T-helper 1 cell treated with Interleukin-12 subunit alpha and Interleukin-12 subunit beta and Interleukin-4 antibody, amounts not matched to agents 30 μg/mL and 1 μg/mL, for 36 hours (primary cell): ENCODE measurements around the gene TSPAN11.

Experiments used
- H3K27ac Mint-ChIP-seq: one replicate; pipeline ENCODE4 v1.8.0; 2021; ENCODE audit warnings: mild to moderate bottlenecking, mixed read lengths
- H3K27me3 Mint-ChIP-seq: one replicate; pipeline ENCODE4 v1.8.0; 2021; ENCODE audit warnings: low read depth, mixed read lengths
- H3K36me3 Mint-ChIP-seq: one replicate; pipeline ENCODE4 v1.8.0; 2021; ENCODE audit warnings: low read depth, mixed read lengths
- H3K4me1 Mint-ChIP-seq: one replicate; pipeline ENCODE4 v1.8.0; 2021; ENCODE audit warnings: low read depth, mixed read lengths
- H3K4me3 Mint-ChIP-seq: one replicate; pipeline ENCODE4 v1.8.0; 2021; ENCODE audit warnings: mild to moderate bottlenecking, moderate library complexity, mixed read lengths
- H3K9me3 Mint-ChIP-seq: one replicate; pipeline ENCODE4 v1.8.0; 2021; ENCODE audit warnings: mixed read lengths

TSPAN11 gene

GRCh38 chr12:30902001-30902400, 24.5 kb upstream of the TSPAN11 start:
- H3K4me3 Mint-ChIP-seq, result no peak overlapping the region
- H3K27me3 Mint-ChIP-seq, result peaks cover 4% of the 10 kb centered on the region
- H3K36me3 Mint-ChIP-seq, result no peaks in the 10 kb centered on the region
- no peak overlapping the region for H3K27ac Mint-ChIP-seq
- H3K4me1 Mint-ChIP-seq, result no peaks in the 10 kb centered on the region
- no peaks in the 10 kb centered on the region for H3K9me3 Mint-ChIP-seq

- Mint-ChIP-seq H3K4me1 (no peaks in the 10 kb centered on the region), H3K27me3 (peaks cover 4% of the 10 kb centered on the region), H3K36me3 (no peaks in the 10 kb centered on the region), H3K4me3 (no peak overlapping the region), H3K9me3 (no peaks in the 10 kb centered on the region), H3K27ac (no peak overlapping the region)
These were observed 24.0 kb upstream of the TSPAN11 start for GRCh38 chr12:30902596-30902995.

- no peak overlapping the region for H3K27ac Mint-ChIP-seq
- H3K36me3 Mint-ChIP-seq, result no peaks in the 10 kb centered on the region
- no peaks in the 10 kb centered on the region for H3K4me1 Mint-ChIP-seq
- no peak overlapping the region for H3K4me3 Mint-ChIP-seq
- no peaks in the 10 kb centered on the region for H3K9me3 Mint-ChIP-seq
- H3K27me3 Mint-ChIP-seq, result peaks cover 2% of the 10 kb centered on the region
These were observed 21.0 kb upstream of the TSPAN11 start for GRCh38 chr12:30905463-30906009.

- Mint-ChIP-seq H3K4me3 (no peak overlapping the region), H3K9me3 (no peaks in the 10 kb centered on the region), H3K4me1 (no peaks in the 10 kb centered on the region), H3K27ac (no peak overlapping the region), H3K36me3 (no peaks in the 10 kb centered on the region), H3K27me3 (no peaks in the 10 kb centered on the region)
These were observed 18.3 kb upstream of the TSPAN11 start for GRCh38 chr12:30908076-30908721.

GRCh38 chr12:30908722-30909348, 17.7 kb upstream of the TSPAN11 start:
- Mint-ChIP-seq H3K27me3 (no peaks in the 10 kb centered on the region), H3K4me1 (no peaks in the 10 kb centered on the region), H3K36me3 (no peaks in the 10 kb centered on the region), H3K27ac (no peak overlapping the region), H3K4me3 (no peak overlapping the region), H3K9me3 (no peaks in the 10 kb centered on the region)

GRCh38 chr12:30909349-30910037, 17.1 kb upstream of the TSPAN11 start:
- no peak overlapping the region for H3K4me3 Mint-ChIP-seq
- H3K4me1 Mint-ChIP-seq, result no peaks in the 10 kb centered on the region
- no peaks in the 10 kb centered on the region for H3K36me3 Mint-ChIP-seq
- no peak overlapping the region for H3K27ac Mint-ChIP-seq
- H3K9me3 Mint-ChIP-seq, result no peaks in the 10 kb centered on the region
- no peaks in the 10 kb centered on the region for H3K27me3 Mint-ChIP-seq

- Mint-ChIP-seq H3K36me3 (no peaks in the 10 kb centered on the region), H3K4me1 (no peaks in the 10 kb centered on the region), H3K27me3 (no peaks in the 10 kb centered on the region), H3K9me3 (no peaks in the 10 kb centered on the region), H3K4me3 (no peak overlapping the region), H3K27ac (no peak overlapping the region)
These were observed 16.6 kb upstream of the TSPAN11 start for GRCh38 chr12:30910038-30910350.

GRCh38 chr12:30911207-30911606, 15.3 kb upstream of the TSPAN11 start:
- Mint-ChIP-seq H3K9me3 (no peaks in the 10 kb centered on the region), H3K27ac (no peak overlapping the region)

GRCh38 chr12:30913323-30913722, 13.2 kb upstream of the TSPAN11 start:
- no peak overlapping the region for H3K27ac Mint-ChIP-seq
- H3K36me3 Mint-ChIP-seq, result no peaks in the 10 kb centered on the region
- H3K27me3 Mint-ChIP-seq, result peaks cover 6% of the 10 kb centered on the region
- H3K9me3 Mint-ChIP-seq, result no peaks in the 10 kb centered on the region
- H3K4me1 Mint-ChIP-seq, result no peaks in the 10 kb centered on the region
- H3K4me3 Mint-ChIP-seq, result no peak overlapping the region

More at GRCh38 chr12:30911207-30911606, 15.3 kb upstream of the TSPAN11 start:
- no peaks in the 10 kb centered on the region for H3K36me3 Mint-ChIP-seq
- no peaks in the 10 kb centered on the region for H3K27me3 Mint-ChIP-seq
- no peaks in the 10 kb centered on the region for H3K4me1 Mint-ChIP-seq
- H3K4me3 Mint-ChIP-seq, result no peak overlapping the region

- Mint-ChIP-seq H3K36me3 (no peaks in the 10 kb centered on the region), H3K4me3 (no peak overlapping the region), H3K27me3 (peaks cover 9% of the 10 kb centered on the region), H3K27ac (no peak overlapping the region), H3K9me3 (no peaks in the 10 kb centered on the region), H3K4me1 (no peaks in the 10 kb centered on the region)
These were observed 11.5 kb upstream of the TSPAN11 start for GRCh38 chr12:30914986-30915591.

- Mint-ChIP-seq H3K27me3 (peaks cover 41% of the 10 kb centered on the region), H3K4me3 (no peak overlapping the region), H3K27ac (no peak overlapping the region), H3K9me3 (no peaks in the 10 kb centered on the region), H3K36me3 (no peaks in the 10 kb centered on the region), H3K4me1 (no peaks in the 10 kb centered on the region)
These were observed 3.5 kb upstream of the TSPAN11 start for GRCh38 chr12:30923057-30923456.

- Mint-ChIP-seq H3K4me1 (no peaks in the 10 kb centered on the region), H3K4me3 (no peak overlapping the region), H3K36me3 (no peaks in the 10 kb centered on the region), H3K9me3 (no peaks in the 10 kb centered on the region), H3K27ac (no peak overlapping the region), H3K27me3 (peaks cover 55% of the 10 kb centered on the region)
These were observed 823 bp upstream of the TSPAN11 start for GRCh38 chr12:30925607-30926242.

- H3K9me3 Mint-ChIP-seq, result no peaks in the 10 kb centered on the region
- no peak overlapping the region for H3K27ac Mint-ChIP-seq
- H3K4me3 Mint-ChIP-seq, result no peak overlapping the region
- H3K36me3 Mint-ChIP-seq, result no peaks in the 10 kb centered on the region
- H3K27me3 Mint-ChIP-seq, result peaks cover 55% of the 10 kb centered on the region
- H3K4me1 Mint-ChIP-seq, result no peaks in the 10 kb centered on the region
These were observed 669 bp downstream of the TSPAN11 start for GRCh38 chr12:30927222-30927611.

- H3K27me3 Mint-ChIP-seq, result peaks cover 52% of the 10 kb centered on the region
- no peaks in the 10 kb centered on the region for H3K36me3 Mint-ChIP-seq
- no peak overlapping the region for H3K27ac Mint-ChIP-seq
- no peaks in the 10 kb centered on the region for H3K9me3 Mint-ChIP-seq
- H3K4me3 Mint-ChIP-seq, result no peak overlapping the region
- H3K4me1 Mint-ChIP-seq, result no peaks in the 10 kb centered on the region
These were observed 2.1 kb downstream of the TSPAN11 start for GRCh38 chr12:30928356-30929244.
